ENCODE measurements around the gene ITPR1.

DNA sequence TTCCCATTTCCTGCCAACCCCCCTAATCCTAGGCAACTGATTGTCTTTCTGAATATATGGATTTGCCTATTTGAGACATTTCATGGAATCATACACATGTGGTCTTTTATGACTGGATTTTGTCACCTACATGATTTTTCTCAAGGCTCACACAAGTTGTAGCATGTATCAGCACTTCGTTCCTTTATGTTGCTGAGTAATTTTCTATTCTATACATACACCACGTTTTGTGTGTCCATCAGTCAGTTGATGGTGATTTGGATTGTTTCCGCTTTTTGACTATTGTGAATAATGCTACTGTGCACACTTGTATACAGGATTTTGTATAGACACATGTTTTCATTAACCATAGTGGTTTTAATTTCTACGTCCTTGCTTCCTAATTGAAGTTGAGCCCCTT is 203.1 kb downstream of the ITPR1 start:
- TF ChIP-seq TOX (CRISPR knock-in tag; IDR thresholded peaks at IDR 0.05; ENCODE audit: borderline replicate concordance), result no peak
- TF ChIP-seq ZNF565 (CRISPR knock-in tag; conservative IDR thresholded peaks at IDR 0.05; ENCODE audit: low read depth), result no peak
- TF ChIP-seq, protein P1, sequence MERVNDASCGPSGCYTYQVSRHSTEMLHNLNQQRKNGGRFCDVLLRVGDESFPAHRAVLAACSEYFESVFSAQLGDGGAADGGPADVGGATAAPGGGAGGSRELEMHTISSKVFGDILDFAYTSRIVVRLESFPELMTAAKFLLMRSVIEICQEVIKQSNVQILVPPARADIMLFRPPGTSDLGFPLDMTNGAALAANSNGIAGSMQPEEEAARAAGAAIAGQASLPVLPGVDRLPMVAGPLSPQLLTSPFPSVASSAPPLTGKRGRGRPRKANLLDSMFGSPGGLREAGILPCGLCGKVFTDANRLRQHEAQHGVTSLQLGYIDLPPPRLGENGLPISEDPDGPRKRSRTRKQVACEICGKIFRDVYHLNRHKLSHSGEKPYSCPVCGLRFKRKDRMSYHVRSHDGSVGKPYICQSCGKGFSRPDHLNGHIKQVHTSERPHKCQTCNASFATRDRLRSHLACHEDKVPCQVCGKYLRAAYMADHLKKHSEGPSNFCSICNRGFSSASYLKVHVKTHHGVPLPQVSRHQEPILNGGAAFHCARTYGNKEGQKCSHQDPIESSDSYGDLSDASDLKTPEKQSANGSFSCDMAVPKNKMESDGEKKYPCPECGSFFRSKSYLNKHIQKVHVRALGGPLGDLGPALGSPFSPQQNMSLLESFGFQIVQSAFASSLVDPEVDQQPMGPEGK (CRISPR knock-in tag; IDR thresholded peaks at IDR 0.05; ENCODE audit: borderline replicate concordance), result no peak
- TF ChIP-seq TCF4 (CRISPR knock-in tag; IDR thresholded peaks at IDR 0.05; ENCODE audit: borderline replicate concordance), result no peak
- no peak for TF ChIP-seq ZFP30 (CRISPR knock-in tag; IDR thresholded peaks at IDR 0.05)
- no peak for TF ChIP-seq ZC3H10 (CRISPR knock-in tag; IDR thresholded peaks at IDR 0.05)
- no peak for TF ChIP-seq ARNTL (CRISPR knock-in tag; IDR thresholded peaks at IDR 0.05; ENCODE audit: borderline replicate concordance, low read depth)
- no peak for TF ChIP-seq RARB (CRISPR knock-in tag; IDR thresholded peaks at IDR 0.05)
- TF ChIP-seq ZNF8 (CRISPR knock-in tag; IDR thresholded peaks at IDR 0.05), result no peak
- no peak for TF ChIP-seq PPARA (CRISPR knock-in tag; IDR thresholded peaks at IDR 0.05; ENCODE audit: borderline replicate concordance)
- TF ChIP-seq, protein P2, sequence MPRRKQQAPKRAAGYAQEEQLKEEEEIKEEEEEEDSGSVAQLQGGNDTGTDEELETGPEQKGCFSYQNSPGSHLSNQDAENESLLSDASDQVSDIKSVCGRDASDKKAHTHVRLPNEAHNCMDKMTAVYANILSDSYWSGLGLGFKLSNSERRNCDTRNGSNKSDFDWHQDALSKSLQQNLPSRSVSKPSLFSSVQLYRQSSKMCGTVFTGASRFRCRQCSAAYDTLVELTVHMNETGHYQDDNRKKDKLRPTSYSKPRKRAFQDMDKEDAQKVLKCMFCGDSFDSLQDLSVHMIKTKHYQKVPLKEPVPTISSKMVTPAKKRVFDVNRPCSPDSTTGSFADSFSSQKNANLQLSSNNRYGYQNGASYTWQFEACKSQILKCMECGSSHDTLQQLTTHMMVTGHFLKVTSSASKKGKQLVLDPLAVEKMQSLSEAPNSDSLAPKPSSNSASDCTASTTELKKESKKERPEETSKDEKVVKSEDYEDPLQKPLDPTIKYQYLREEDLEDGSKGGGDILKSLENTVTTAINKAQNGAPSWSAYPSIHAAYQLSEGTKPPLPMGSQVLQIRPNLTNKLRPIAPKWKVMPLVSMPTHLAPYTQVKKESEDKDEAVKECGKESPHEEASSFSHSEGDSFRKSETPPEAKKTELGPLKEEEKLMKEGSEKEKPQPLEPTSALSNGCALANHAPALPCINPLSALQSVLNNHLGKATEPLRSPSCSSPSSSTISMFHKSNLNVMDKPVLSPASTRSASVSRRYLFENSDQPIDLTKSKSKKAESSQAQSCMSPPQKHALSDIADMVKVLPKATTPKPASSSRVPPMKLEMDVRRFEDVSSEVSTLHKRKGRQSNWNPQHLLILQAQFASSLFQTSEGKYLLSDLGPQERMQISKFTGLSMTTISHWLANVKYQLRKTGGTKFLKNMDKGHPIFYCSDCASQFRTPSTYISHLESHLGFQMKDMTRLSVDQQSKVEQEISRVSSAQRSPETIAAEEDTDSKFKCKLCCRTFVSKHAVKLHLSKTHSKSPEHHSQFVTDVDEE (CRISPR knock-in tag; IDR thresholded peaks at IDR 0.05), result no peak
- TF ChIP-seq ZFP3 (CRISPR knock-in tag; IDR thresholded peaks at IDR 0.05), result no peak

Measured in SK-N-SH treated with all-trans-retinoic acid at 6 μM for 48 hours (cell line).